ENCODE measurements around the gene TTBK1. TPM values are rescaled to one million over a fixed set of nuclear protein-coding genes. Genes with fewer than 3 reads are reported as not detected.

The TTBK1 gene
- total RNA-seq, 6 donors from 2014 or later = 0.06 to 0.20 (median 0.11) TPM; not detected in 2

- peaks cover 0 to 10% (median 0%) of the 10 kb centered on the region in 4 donors for H3K4me1 ChIP-seq
- peaks cover 0 to 14% (median 7%) of the 10 kb centered on the region in 4 donors for H3K27me3 ChIP-seq
- H3K4me3 ChIP-seq = no peak overlapping the region
- WGBS, 2 donors = 81 to 91% methylated on average over 4 to 5 of the region's 5 CpGs
- H3K9me3 ChIP-seq = no peaks in the 10 kb centered on the region
- H3K27ac ChIP-seq = no peak overlapping the region
- no peak for DNase-seq
- no peak for ATAC-seq (ENCODE audit: low FRiP score in 2 of 2)
- no peaks in the 10 kb centered on the region for H3K36me3 ChIP-seq
- TF ChIP-seq EP300 (IDR thresholded peaks at IDR 0.05) (no peak), CTCF (IDR thresholded peaks at IDR 0.05) (no peak), POLR2A (IDR thresholded peaks at IDR 0.05) (no peak)
Observed at GRCh38 chr6:43285832-43286231, 42.6 kb downstream of the TTBK1 start.

- TF ChIP-seq POLR2A (IDR thresholded peaks at IDR 0.05) (no peak), EP300 (IDR thresholded peaks at IDR 0.05) (no peak)
- H3K27ac ChIP-seq = no peak overlapping the region
- WGBS, 2 donors = 83 to 100% methylated on average over 2 to 6 of the region's 6 CpGs
- no peak overlapping the region for H3K4me3 ChIP-seq
- no peaks in the 10 kb centered on the region for H3K36me3 ChIP-seq
- H3K27me3 ChIP-seq = peaks cover 0 to 14% (median 7%) of the 10 kb centered on the region in 4 donors
- H3K9me3 ChIP-seq = no peaks in the 10 kb centered on the region
- DNase-seq = no peak
- H3K4me1 ChIP-seq = peaks cover 0 to 10% (median 0%) of the 10 kb centered on the region in 4 donors
- peak in 1 of 2 donors; percentile 2 for ATAC-seq (ENCODE audit: low FRiP score in 2 of 2)
Observed at GRCh38 chr6:43286456-43286979, 43.2 kb downstream of the TTBK1 start.

GRCh38 chr6:43286980-43287716 is 43.9 kb downstream of the TTBK1 start:
- ATAC-seq (ENCODE audit: low FRiP score in 2 of 2) = no peak
- H3K27me3 ChIP-seq = peaks cover 0 to 14% (median 7%) of the 10 kb centered on the region in 4 donors
- WGBS, 2 donors = 60 to 68% methylated on average over 3 to 4 of the region's 10 CpGs
- DNase-seq = no peak
- no peak for TF ChIP-seq CTCF (IDR thresholded peaks at IDR 0.05)
- no peak for TF ChIP-seq POLR2A (IDR thresholded peaks at IDR 0.05)
- TF ChIP-seq POLR2AphosphoS5 (IDR thresholded peaks at IDR 0.05) = no peak
- TF ChIP-seq EP300 (IDR thresholded peaks at IDR 0.05) = no peak
- peaks cover 0 to 10% (median 0%) of the 10 kb centered on the region in 4 donors for H3K4me1 ChIP-seq
- H3K27ac ChIP-seq = no peak overlapping the region
- no peaks in the 10 kb centered on the region for H3K9me3 ChIP-seq
- no peaks in the 10 kb centered on the region for H3K36me3 ChIP-seq
- no peak overlapping the region for H3K4me3 ChIP-seq

GRCh38 chr6:43287717-43288679 is 44.7 kb downstream of the TTBK1 start:
- 76% methylated on average over 5 to 6 of the region's 7 CpGs for WGBS, 2 donors
- no peak for DNase-seq
- TF ChIP-seq POLR2AphosphoS5 (IDR thresholded peaks at IDR 0.05) = no peak
- TF ChIP-seq CTCF (IDR thresholded peaks at IDR 0.05) = no peak
- no peak for TF ChIP-seq POLR2A (IDR thresholded peaks at IDR 0.05)
- TF ChIP-seq EP300 (IDR thresholded peaks at IDR 0.05) = no peak
- ATAC-seq (ENCODE audit: low FRiP score in 2 of 2) = no peak
- no peaks in the 10 kb centered on the region for H3K36me3 ChIP-seq
- H3K4me3 ChIP-seq = no peak overlapping the region
- H3K4me1 ChIP-seq = peaks cover 0 to 10% (median 0%) of the 10 kb centered on the region in 4 donors
- no peaks in the 10 kb centered on the region for H3K9me3 ChIP-seq
- H3K27me3 ChIP-seq = peaks cover 0 to 14% (median 7%) of the 10 kb centered on the region in 4 donors
- no peak overlapping the region for H3K27ac ChIP-seq

All from upper lobe of left lung (tissue), 6 donors.